PFSK-1 (cell line): ENCODE results near the gene P2RY6.

ENCODE experiments used
- SIN3A ChIP-seq: IDR thresholded peaks from 2 replicates; pipeline ENCODE4 v1.6.1; 2012; ENCODE audit warnings: mild to moderate bottlenecking, low read length, moderate library complexity, borderline replicate concordance; ENCODE audit not compliant: insufficient read depth
- TF ChIP-seq, protein P1 (sequence below), 2 experiments: IDR thresholded peaks; 2 replicates each; pipeline versions ENCODE4 v1.6.1 to v1.8.0; 2011 to 2012; ENCODE audit warnings: low read depth in 2 of 2, low read length in 2 of 2, control low read depth in 1 of 2, inconsistent platforms in 1 of 2, mild to moderate bottlenecking in 1 of 2, moderate library complexity in 1 of 2; ENCODE audit not compliant: insufficient read depth in 1 of 2

DNA sequence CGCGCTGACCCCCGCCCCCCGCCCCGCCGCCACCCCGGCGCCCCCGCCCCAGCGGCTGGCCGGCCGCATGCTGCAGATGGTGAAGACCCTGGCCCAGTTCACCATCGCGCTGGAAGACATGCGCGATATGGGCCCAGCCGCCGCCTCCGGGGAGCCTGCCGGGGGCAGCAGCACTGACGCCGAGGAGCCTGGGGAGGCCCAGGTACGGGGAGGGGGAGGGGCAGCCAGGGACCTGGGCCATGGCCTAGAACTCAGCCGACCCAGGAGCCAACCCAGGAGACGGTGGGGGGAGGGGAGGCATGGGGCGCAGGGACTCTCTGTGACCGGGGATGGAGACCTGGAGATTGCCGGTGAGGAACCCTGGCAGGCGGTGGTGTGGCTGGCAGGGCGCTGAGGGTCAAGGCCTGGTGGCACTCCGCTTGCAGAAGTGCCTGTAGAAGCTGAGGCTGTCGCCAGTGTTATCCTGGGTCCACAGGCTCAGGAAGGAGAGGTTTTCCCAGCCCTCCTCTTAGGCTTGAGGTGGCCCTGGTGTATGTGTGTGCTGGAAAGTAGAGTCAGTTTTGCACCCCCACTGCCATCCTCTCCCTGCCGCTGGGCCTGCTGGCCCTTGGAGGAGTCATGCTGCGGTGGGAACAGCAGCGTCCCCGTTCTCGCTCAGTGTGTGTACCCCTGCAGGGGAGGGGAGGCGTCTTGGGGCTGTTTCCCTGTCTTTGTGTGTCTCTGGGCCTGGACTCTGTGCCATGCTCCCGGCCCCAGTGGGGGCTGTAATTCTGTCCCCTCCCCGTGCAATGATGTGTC, 71.1 kb downstream of the P2RY6 start:
- no peak for TF ChIP-seq SIN3A
- TF ChIP-seq, protein P1, sequence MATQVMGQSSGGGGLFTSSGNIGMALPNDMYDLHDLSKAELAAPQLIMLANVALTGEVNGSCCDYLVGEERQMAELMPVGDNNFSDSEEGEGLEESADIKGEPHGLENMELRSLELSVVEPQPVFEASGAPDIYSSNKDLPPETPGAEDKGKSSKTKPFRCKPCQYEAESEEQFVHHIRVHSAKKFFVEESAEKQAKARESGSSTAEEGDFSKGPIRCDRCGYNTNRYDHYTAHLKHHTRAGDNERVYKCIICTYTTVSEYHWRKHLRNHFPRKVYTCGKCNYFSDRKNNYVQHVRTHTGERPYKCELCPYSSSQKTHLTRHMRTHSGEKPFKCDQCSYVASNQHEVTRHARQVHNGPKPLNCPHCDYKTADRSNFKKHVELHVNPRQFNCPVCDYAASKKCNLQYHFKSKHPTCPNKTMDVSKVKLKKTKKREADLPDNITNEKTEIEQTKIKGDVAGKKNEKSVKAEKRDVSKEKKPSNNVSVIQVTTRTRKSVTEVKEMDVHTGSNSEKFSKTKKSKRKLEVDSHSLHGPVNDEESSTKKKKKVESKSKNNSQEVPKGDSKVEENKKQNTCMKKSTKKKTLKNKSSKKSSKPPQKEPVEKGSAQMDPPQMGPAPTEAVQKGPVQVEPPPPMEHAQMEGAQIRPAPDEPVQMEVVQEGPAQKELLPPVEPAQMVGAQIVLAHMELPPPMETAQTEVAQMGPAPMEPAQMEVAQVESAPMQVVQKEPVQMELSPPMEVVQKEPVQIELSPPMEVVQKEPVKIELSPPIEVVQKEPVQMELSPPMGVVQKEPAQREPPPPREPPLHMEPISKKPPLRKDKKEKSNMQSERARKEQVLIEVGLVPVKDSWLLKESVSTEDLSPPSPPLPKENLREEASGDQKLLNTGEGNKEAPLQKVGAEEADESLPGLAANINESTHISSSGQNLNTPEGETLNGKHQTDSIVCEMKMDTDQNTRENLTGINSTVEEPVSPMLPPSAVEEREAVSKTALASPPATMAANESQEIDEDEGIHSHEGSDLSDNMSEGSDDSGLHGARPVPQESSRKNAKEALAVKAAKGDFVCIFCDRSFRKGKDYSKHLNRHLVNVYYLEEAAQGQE (IDR thresholded peaks at IDR 0.05; ENCODE audit: insufficient read depth in 1 of 2, low read depth in 2 of 2, low read length in 2 of 2), result no peak
